ENCODE data around the gene CFAP251. TPM values are rescaled to one million over a fixed set of nuclear protein-coding genes. Genes with fewer than 3 reads are reported as not detected.
"Not testable (repeated sequence)": the region's sequence is repeated elsewhere in the genome, so short reads cannot be mapped to it uniquely, and the experiment has no call there.

Gene CFAP251
- total RNA-seq, 1 donor from 2014 or later, result 2.8 TPM

- TF ChIP-seq, protein P1, sequence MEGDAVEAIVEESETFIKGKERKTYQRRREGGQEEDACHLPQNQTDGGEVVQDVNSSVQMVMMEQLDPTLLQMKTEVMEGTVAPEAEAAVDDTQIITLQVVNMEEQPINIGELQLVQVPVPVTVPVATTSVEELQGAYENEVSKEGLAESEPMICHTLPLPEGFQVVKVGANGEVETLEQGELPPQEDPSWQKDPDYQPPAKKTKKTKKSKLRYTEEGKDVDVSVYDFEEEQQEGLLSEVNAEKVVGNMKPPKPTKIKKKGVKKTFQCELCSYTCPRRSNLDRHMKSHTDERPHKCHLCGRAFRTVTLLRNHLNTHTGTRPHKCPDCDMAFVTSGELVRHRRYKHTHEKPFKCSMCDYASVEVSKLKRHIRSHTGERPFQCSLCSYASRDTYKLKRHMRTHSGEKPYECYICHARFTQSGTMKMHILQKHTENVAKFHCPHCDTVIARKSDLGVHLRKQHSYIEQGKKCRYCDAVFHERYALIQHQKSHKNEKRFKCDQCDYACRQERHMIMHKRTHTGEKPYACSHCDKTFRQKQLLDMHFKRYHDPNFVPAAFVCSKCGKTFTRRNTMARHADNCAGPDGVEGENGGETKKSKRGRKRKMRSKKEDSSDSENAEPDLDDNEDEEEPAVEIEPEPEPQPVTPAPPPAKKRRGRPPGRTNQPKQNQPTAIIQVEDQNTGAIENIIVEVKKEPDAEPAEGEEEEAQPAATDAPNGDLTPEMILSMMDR (IDR thresholded peaks at IDR 0.05; ENCODE audit: partially characterized antibody, unreplicated experiment), result no peak
- Mint-ChIP-seq H3K4me3 (ENCODE audit: unreplicated experiment) (no peak overlapping the region), H3K27ac (ENCODE audit: unreplicated experiment) (no peak overlapping the region), H3K9me3 (ENCODE audit: unreplicated experiment) (peaks cover 4% of the 10 kb centered on the region), H3K4me1 (ENCODE audit: low read depth, unreplicated experiment) (peaks cover 17% of the 10 kb centered on the region), H3K27me3 (ENCODE audit: unreplicated experiment) (no peaks in the 10 kb centered on the region), H3K36me3 (ENCODE audit: unreplicated experiment) (no peaks in the 10 kb centered on the region)
- DNase-seq, result no peak
These were observed 62.5 kb downstream of the CFAP251 start for GRCh38 chr12:121980892-121981272.

GRCh38 chr12:121981456-121981855 lies 63.1 kb downstream of the CFAP251 start:
- Mint-ChIP-seq H3K27me3 (ENCODE audit: unreplicated experiment) (no peaks in the 10 kb centered on the region), H3K4me1 (ENCODE audit: low read depth, unreplicated experiment) (peaks cover 17% of the 10 kb centered on the region), H3K27ac (ENCODE audit: unreplicated experiment) (no peak overlapping the region), H3K4me3 (ENCODE audit: unreplicated experiment) (no peak overlapping the region), H3K9me3 (ENCODE audit: unreplicated experiment) (peaks cover 4% of the 10 kb centered on the region), H3K36me3 (ENCODE audit: unreplicated experiment) (no peaks in the 10 kb centered on the region)
- TF ChIP-seq, protein P1 (IDR thresholded peaks at IDR 0.05; ENCODE audit: partially characterized antibody, unreplicated experiment), result no peak
- DNase-seq, result no peak

DNA sequence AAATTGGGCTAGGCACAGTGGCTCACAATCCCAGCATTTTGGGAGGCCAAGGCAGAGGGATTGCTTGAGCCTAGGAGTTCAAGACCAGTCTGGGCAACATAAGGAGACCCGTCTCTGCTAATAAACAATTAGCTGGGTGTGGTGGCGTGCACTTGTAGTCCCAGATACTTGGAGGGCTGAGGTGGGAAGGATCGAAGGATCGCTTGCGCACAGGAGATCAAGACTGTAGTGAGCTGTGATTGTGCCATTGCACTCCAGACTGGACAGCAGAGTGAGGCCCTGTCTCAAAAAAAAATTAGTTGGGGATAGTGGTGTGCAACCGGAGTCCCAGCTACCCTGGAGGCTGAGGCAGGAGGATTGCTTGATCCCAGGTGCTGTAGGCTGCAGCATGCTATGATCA lies 64.6 kb downstream of the CFAP251 start:
- TF ChIP-seq, protein P1 (IDR thresholded peaks at IDR 0.05; ENCODE audit: partially characterized antibody, unreplicated experiment), result no peak
- no peak for DNase-seq
- no peaks in the 10 kb centered on the region for H3K36me3 Mint-ChIP-seq (ENCODE audit: unreplicated experiment)
- peaks cover 4% of the 10 kb centered on the region for H3K9me3 Mint-ChIP-seq (ENCODE audit: unreplicated experiment)
- no peak overlapping the region for H3K4me3 Mint-ChIP-seq (ENCODE audit: unreplicated experiment)
- peaks cover 3% of the 10 kb centered on the region for H3K27me3 Mint-ChIP-seq (ENCODE audit: unreplicated experiment)
- peaks cover 19% of the 10 kb centered on the region for H3K4me1 Mint-ChIP-seq (ENCODE audit: low read depth, unreplicated experiment)
- peak overlapping the region; percentile 74 for H3K27ac Mint-ChIP-seq (ENCODE audit: unreplicated experiment)

GRCh38 chr12:121983536-121984210 lies 65.3 kb downstream of the CFAP251 start:
- no peak overlapping the region for H3K4me3 Mint-ChIP-seq (ENCODE audit: unreplicated experiment)
- peak overlapping the region; percentile 74 for H3K27ac Mint-ChIP-seq (ENCODE audit: unreplicated experiment)
- no peak for DNase-seq
- peaks cover 4% of the 10 kb centered on the region for H3K9me3 Mint-ChIP-seq (ENCODE audit: unreplicated experiment)
- peaks cover 19% of the 10 kb centered on the region for H3K4me1 Mint-ChIP-seq (ENCODE audit: low read depth, unreplicated experiment)
- peaks cover 3% of the 10 kb centered on the region for H3K27me3 Mint-ChIP-seq (ENCODE audit: unreplicated experiment)
- TF ChIP-seq, protein P1 (IDR thresholded peaks at IDR 0.05; ENCODE audit: partially characterized antibody, unreplicated experiment), result no peak
- H3K36me3 Mint-ChIP-seq (ENCODE audit: unreplicated experiment), result no peaks in the 10 kb centered on the region

GRCh38 chr12:121986489-121987245 lies 68.3 kb downstream of the CFAP251 start:
- H3K4me1 Mint-ChIP-seq (ENCODE audit: low read depth, unreplicated experiment), result peaks cover 18% of the 10 kb centered on the region
- H3K36me3 Mint-ChIP-seq (ENCODE audit: unreplicated experiment), result no peaks in the 10 kb centered on the region
- DNase-seq, result no peak
- H3K9me3 Mint-ChIP-seq (ENCODE audit: unreplicated experiment), result peaks cover 4% of the 10 kb centered on the region
- TF ChIP-seq, protein P1 (IDR thresholded peaks at IDR 0.05; ENCODE audit: partially characterized antibody, unreplicated experiment), result no peak
- peaks cover 3% of the 10 kb centered on the region for H3K27me3 Mint-ChIP-seq (ENCODE audit: unreplicated experiment)
- peak overlapping the region; percentile 38 for H3K4me3 Mint-ChIP-seq (ENCODE audit: unreplicated experiment)
- peak overlapping the region; percentile 68 for H3K27ac Mint-ChIP-seq (ENCODE audit: unreplicated experiment)

DNA sequence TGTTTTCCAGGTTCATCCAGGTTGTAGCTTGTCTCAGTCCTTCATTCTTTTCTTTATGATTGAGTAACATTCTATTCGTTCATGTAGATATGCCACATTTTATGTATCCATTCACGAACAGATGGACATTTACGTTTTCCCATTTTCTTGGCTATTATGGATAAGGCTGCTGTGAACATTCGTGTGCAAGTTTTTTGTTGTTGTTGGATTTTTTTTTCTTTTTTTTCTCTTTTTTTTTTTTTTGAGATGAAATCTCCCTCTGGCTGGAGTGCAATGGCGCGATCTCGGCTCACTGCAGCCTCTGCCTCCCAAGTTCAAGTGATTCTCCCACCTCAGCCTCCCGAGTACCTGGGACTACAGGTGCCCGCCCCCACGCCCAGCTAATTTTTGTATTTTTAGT lies 70.1 kb downstream of the CFAP251 start:
- H3K4me3 Mint-ChIP-seq (ENCODE audit: unreplicated experiment); H3K36me3 Mint-ChIP-seq (ENCODE audit: unreplicated experiment); DNase-seq; H3K27me3 Mint-ChIP-seq (ENCODE audit: unreplicated experiment); H3K9me3 Mint-ChIP-seq (ENCODE audit: unreplicated experiment): not testable (repeated sequence)
- peak overlapping the region; percentile 38 for H3K27ac Mint-ChIP-seq (ENCODE audit: unreplicated experiment)
- peaks cover 12% of the 10 kb centered on the region for H3K4me1 Mint-ChIP-seq (ENCODE audit: low read depth, unreplicated experiment)
